Liver (tissue), 3 donors: ENCODE results near the gene CSPG4.

Experiments used
- CTCF ChIP-seq: fragments of 150-350 bp; IDR thresholded peaks from 2 replicates; pipeline ENCODE4 v1.5.1; 2017; ENCODE audit warnings: improper control_type of control experiment, low read depth, low read length; ENCODE audit not compliant: missing input control
- GABPA ChIP-seq, 2 donors: IDR thresholded peaks in 1 of 2; conservative IDR thresholded peaks in 1 of 2; 2 replicates each; pipeline ENCODE4 v1.6.1; 2016; ENCODE audit warnings: antibody characterized with exemption in 2 of 2, mild to moderate bottlenecking in 1 of 2, moderate library complexity in 1 of 2
- MAX ChIP-seq: IDR thresholded peaks from 2 replicates; pipeline ENCODE4 v1.6.1; 2016; ENCODE audit warnings: antibody characterized with exemption
- RXRA ChIP-seq, 2 donors: IDR thresholded peaks; 2 replicates each; pipeline ENCODE4 v1.6.1; 2017 to 2018; ENCODE audit warnings: antibody characterized with exemption in 2 of 2, mild to moderate bottlenecking in 1 of 2
- SP1 ChIP-seq: IDR thresholded peaks from 2 replicates; pipeline ENCODE4 v1.6.1; 2018; ENCODE audit warnings: antibody characterized with exemption, mild to moderate bottlenecking
- TAF1 ChIP-seq: conservative IDR thresholded peaks from 2 replicates; pipeline ENCODE4 v1.6.1; 2016; ENCODE audit warnings: antibody characterized with exemption, mild to moderate bottlenecking
- TF ChIP-seq, protein P1 (sequence below): IDR thresholded peaks from 2 replicates; pipeline ENCODE4 v1.6.1; 2016; ENCODE audit warnings: antibody characterized with exemption, mild to moderate bottlenecking
- donor health status: healthy.
- donor health status: healthy.

DNA sequence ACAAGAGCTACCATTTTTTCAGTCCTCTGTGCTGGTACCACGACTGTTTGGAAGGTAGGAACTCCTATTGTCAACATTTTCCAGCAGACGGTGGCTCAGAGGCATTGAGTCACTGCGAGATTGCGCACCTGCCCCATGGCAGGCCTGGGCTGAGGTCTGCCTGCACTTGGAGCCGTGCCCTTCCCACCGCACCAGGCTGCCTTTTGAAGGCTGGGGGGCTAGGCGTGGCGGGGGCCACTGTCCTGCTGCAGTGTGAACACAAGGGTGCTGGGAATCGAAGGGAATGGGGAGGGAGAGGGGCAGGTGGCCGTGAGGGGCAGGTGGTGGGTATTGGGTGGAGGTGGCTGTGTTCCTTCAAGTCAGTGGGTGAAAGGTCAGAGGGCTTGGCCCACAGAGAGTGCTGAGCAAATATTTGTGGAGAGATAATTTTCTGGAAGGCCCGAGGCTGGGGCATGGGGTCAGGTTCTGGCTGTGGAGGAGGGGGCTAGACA is 48.7 kb downstream of the CSPG4 start:
- TF ChIP-seq GABPA (IDR thresholded peaks at IDR 0.05 in 1 of 2, conservative IDR thresholded peaks at IDR 0.05 in 1 of 2) (no peak), CTCF (no peak), TAF1 (no peak), RXRA (IDR thresholded peaks at IDR 0.05) (peak; percentile 80 to 82), SP1 (peak; percentile 81), MAX (no peak)
- TF ChIP-seq, protein P1, sequence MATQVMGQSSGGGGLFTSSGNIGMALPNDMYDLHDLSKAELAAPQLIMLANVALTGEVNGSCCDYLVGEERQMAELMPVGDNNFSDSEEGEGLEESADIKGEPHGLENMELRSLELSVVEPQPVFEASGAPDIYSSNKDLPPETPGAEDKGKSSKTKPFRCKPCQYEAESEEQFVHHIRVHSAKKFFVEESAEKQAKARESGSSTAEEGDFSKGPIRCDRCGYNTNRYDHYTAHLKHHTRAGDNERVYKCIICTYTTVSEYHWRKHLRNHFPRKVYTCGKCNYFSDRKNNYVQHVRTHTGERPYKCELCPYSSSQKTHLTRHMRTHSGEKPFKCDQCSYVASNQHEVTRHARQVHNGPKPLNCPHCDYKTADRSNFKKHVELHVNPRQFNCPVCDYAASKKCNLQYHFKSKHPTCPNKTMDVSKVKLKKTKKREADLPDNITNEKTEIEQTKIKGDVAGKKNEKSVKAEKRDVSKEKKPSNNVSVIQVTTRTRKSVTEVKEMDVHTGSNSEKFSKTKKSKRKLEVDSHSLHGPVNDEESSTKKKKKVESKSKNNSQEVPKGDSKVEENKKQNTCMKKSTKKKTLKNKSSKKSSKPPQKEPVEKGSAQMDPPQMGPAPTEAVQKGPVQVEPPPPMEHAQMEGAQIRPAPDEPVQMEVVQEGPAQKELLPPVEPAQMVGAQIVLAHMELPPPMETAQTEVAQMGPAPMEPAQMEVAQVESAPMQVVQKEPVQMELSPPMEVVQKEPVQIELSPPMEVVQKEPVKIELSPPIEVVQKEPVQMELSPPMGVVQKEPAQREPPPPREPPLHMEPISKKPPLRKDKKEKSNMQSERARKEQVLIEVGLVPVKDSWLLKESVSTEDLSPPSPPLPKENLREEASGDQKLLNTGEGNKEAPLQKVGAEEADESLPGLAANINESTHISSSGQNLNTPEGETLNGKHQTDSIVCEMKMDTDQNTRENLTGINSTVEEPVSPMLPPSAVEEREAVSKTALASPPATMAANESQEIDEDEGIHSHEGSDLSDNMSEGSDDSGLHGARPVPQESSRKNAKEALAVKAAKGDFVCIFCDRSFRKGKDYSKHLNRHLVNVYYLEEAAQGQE = no peak
